Right kidney (tissue), 1 donor: Measurements from ENCODE around the gene RHEX.
"Not testable (repeated sequence)": the region's sequence is repeated elsewhere in the genome, so short reads cannot be mapped to it uniquely, and the experiment has no call there.

Source experiments
- DNase-seq: peaks from one replicate; pipeline ENCODE4 v3.0.0-alpha.2; 2016

Gene RHEX

DNA sequence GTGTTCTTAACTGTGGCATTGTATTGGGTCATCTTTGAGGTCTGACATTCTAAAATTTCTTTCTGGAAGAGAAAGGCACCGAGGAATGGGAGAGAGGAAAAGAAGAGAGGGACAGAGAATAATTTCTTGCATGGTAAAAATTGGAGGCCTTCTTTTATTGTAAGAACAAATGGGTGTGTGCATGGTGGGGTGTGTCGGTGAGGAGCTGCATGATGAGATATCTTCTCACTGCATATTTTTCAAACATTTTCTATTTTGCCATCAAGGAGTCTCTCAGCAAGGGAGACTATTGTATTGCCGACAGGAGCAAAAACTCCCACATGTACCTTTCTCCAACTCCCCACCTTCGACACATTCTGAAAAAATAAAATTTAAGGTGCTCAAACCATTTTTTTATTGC, 22.8 kb upstream of the RHEX start:
- DNase-seq: no peak

DNA sequence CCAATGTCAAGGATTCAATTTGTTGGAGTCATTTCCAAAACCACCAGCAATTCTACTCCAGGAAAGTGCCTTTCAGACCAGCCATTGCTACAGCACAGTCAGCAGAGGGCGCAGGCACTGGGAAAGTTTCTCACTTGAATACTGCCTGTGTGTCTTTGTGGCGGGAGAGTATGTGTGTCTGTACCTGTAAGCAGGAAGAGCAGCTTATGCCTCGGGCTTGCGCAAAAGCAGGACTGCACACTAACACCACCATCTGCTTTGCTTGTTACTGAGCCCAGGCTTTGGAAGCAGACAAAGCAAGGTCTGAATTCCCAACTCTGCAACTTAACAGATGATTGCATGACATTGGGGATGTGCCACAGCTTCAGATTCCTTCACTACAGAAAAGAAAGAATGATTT, 22.3 kb upstream of the RHEX start:
- no peak for DNase-seq

GRCh38 chr1:206032380-206033140, 20.4 kb upstream of the RHEX start:
- DNase-seq: no peak

GRCh38 chr1:206035027-206035426, 17.9 kb upstream of the RHEX start:
- no peak for DNase-seq

GRCh38 chr1:206036663-206037455, 16.1 kb upstream of the RHEX start:
- DNase-seq: no peak

- DNase-seq: no peak
These were observed 15.4 kb upstream of the RHEX start for GRCh38 chr1:206037581-206037980.

- no peak for DNase-seq
These were observed 13.7 kb upstream of the RHEX start for GRCh38 chr1:206039046-206039973.

DNA sequence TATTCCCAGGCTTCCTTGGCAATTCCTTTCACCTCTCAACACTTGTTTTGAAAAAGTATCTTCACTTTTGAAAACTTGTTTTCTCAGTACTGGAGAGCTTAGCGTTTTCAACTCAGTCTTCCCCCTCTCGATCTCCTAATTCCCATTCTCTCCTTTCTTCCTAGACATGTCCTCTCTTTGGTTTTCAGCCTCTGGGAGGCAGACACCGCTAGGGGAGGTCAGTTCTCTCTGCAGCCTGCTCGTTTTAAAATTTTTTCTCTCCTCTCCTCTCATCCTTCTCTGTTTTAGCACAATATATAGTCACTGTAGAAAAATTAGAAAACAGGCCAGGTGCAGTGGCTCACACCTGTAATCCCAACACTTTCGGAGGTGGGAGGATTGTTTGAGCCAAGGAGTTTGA, 12.6 kb upstream of the RHEX start:
- DNase-seq: no peak

GRCh38 chr1:206041640-206042039, 11.3 kb upstream of the RHEX start:
- peak; percentile 56 for DNase-seq

DNA sequence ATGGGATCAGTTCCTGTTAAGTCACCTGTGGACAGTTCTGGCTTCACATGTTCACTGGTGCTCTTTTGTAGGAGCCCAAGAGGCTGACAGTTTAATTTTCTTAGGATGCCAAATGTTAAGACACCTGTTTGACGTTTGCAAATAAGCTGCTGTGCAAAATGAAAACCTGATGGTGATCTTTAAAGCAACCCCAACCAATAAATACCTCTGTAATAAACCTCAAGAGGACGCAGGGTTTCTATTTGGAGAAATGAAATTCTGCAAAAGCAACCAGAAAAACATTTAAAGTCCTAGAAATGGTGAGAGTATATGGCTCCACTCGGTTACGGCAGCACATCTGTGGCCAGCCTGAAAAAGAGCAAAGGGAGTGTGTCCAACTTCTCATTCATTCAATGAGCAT, 5.7 kb upstream of the RHEX start:
- DNase-seq: no peak

GRCh38 chr1:206048582-206048981, 4.4 kb upstream of the RHEX start:
- DNase-seq: no peak

DNA sequence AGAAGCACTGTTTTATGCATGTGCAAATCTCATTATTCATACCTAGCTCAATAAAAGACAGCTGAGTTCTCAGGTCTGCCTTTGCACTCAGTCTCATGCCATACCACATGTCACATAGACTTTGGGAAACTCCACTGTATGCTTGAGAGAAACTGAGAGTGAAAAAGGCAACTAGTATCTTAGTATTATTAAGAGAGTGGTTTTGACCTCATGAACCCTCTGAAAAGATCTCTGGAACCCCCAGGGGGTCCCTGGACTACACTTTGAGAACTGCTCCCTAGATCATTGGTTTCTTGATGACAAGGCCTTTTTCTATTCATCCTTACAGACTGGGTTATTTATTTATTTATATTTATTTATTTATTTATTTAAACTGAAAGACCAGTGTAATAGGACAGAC, 3.7 kb upstream of the RHEX start:
- no peak for DNase-seq

- no peak for DNase-seq
These were observed 2.9 kb upstream of the RHEX start for GRCh38 chr1:206049919-206050600.

- DNase-seq: no peak
These were observed 2.2 kb upstream of the RHEX start for GRCh38 chr1:206050655-206051235.

- DNase-seq: not testable (repeated sequence)
These were observed 625 bp upstream of the RHEX start for GRCh38 chr1:206052231-206052865.

DNA sequence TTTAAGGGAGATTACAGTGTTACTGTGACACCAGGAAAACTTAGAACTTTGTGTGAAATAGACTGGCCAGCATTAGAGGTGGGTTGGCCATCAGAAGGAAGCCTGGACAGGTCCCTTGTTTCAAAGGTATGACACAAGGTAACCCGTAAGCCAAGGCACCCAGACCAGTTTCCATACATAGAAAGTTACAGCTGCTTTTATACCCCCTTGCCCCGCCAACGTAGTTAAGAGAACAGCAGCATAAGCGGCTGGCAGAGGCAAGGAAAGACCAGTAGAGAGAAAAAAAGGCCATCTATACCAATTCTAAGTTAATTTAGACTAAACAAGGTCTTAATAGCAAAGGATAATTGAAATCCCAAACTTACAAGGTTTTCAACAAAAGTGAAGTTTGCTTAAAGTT, 643 bp downstream of the RHEX start:
- DNase-seq: not testable (repeated sequence)

DNA sequence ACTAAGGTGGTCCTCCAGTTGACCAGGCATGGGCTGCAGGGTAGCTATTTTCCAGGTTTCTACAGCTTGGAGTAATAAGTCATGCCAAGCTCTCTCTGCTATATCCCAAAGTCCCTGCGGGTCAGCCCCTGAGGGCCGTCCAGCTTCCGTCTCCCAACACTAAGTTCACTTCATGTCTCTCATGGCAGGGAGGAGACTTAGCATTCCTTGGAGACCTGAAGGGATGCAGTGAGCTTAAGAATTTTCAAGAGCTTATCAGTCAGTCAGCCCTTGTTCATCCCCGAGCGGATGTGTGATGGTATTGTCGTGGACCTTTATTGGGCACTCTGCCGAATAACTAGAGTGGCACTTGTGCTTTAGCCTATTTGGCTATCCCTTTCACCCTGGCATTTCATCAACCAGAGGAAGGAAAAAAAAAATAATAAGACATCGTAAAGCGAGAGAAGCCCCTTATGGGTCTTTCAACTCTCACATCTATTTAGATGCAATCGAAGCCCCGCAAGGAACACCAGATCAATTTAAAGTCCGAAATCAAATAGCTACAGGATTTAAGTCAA, 2.2 kb downstream of the RHEX start:
- DNase-seq: not testable (repeated sequence)

DNA sequence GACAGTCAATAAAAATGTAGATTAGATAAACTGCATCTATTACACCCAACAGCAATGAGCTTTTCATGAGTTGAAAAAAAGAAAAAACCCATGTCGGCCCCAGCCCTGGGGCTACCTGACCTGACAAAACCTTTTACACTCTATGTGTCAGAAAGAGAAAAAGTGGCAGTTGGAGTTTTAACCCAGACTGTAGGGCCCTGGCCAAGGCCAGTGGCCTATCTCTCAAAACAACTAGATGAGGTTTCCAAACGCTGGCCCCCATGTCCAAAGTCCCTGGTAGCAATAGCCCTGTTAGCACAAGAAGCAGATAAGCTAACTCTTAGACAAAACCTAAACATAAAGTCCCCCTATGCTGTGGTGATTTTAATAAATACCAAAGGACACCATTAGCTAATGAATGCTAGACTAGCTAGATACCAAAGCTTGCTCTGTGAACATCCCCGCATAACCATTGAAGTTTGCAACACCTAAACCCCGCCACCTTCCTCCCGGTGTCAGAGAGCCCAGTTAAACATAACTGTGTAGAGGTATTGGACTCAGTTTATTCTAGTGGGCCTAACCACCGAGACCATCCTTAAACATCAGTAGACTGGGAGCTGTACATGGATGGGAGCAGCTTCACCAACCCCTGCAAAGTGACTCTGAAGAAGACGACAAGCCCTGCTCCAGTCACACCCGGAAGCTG, 2.8 kb downstream of the RHEX start:
- not testable (repeated sequence) for DNase-seq

- DNase-seq: not testable (repeated sequence)
These were observed 5.4 kb downstream of the RHEX start for GRCh38 chr1:206058289-206058926.

DNA sequence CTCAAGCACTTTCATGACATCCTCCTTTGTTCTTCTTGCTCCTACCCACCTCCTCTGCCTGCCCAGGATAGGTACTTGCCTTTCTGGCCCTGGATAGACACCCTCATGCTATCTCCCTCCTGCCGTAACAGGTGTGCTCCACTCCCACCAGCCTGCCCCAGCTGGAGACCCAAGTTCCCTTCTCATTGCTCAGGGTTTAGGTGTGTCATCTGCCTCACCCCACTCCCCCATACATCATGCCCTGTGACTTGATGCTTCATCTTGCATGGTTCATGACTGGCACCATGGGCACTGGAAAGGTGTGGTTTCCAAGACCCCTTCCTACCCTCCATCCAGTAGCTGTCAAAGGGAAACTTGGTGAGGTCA, 5.9 kb downstream of the RHEX start:
- no peak for DNase-seq
